ENCODE results near the gene KIF22.

DNA sequence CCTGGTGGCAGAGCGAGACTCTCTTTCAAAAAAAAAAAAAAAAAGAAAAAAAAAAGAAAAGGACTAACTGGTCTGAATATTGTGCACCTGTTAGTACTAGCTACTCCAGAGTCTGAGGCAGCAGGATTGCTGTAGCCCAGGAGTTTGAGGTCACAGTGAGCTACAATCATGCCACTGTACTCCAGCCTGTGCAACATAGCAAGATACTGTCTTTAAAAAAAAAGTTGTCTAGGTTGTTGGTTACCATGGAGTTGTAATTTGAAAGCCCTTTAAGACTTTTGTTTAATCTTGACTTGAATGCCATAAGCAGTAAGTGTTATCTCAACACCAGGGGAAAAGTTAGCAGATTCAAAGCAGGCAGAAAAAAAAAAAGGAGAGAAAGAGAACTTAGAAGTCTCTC lies 33.9 kb upstream of the KIF22 start:
- TF ChIP-seq TAF1 (IDR thresholded peaks at IDR 0.05; ENCODE audit: borderline replicate concordance, low read depth, low read length) = no peak
- TF ChIP-seq POLR2AphosphoS5 (IDR thresholded peaks at IDR 0.05; ENCODE audit: low read depth, low read length) = no peak

Measured in GM12892 (cell line).